SU-DHL-6 (cell line): ENCODE measurements around the gene CATSPER1.

Experiments used
- H2AFZ ChIP-seq: fragments of 200-600 bp; sonication (generic); 2 replicates; pipeline ENCODE4 v1.6.1; 2014; ENCODE audit warnings: low read depth, mild to moderate bottlenecking, moderate library complexity, mixed read lengths, antibody characterized with exemption, low read length; ENCODE audit not compliant: severe bottlenecking
- H3F3A ChIP-seq: fragments of 200-600 bp; shearing (Covaris generic); 2 replicates; pipeline ENCODE4 v1.6.0; 2016; ENCODE audit warnings: antibody characterized with exemption, mild to moderate bottlenecking; ENCODE audit not compliant: insufficient read depth
- H3K27ac ChIP-seq: fragments of 200-600 bp; sonication (generic); 2 replicates; pipeline ENCODE4 v1.5.1; 2016; ENCODE audit warnings: low read depth, mild to moderate bottlenecking, low read length, moderate library complexity, mixed read lengths
- H3K27me3 ChIP-seq: fragments of 200-600 bp; sonication (generic), shearing (Covaris generic); 2 replicates; pipeline ENCODE4 v1.6.0; 2014; ENCODE audit warnings: mild to moderate bottlenecking, low read length
- H3K36me3 ChIP-seq: fragments of 200-600 bp; sonication (generic); 2 replicates; pipeline ENCODE4 v1.6.1; 2014; ENCODE audit warnings: mild to moderate bottlenecking, low read length, mixed read lengths
- H3K4me2 ChIP-seq: fragments of 300-600, 200-600 bp; shearing (Covaris generic), sonication (generic); 2 replicates; pipeline ENCODE4 v1.6.0; 2014; ENCODE audit warnings: low read length, low read depth, mild to moderate bottlenecking; ENCODE audit not compliant: poor library complexity, severe bottlenecking
- H3K4me3 ChIP-seq: fragments of 200-600 bp; sonication (generic); 2 replicates; pipeline ENCODE4 v1.5.1; 2014; ENCODE audit warnings: antibody characterized with exemption, low read length, mild to moderate bottlenecking, mixed read lengths; ENCODE audit not compliant: insufficient read depth, poor library complexity, severe bottlenecking
- H3K79me2 ChIP-seq: fragments of 200-600 bp; sonication (generic); 2 replicates; pipeline ENCODE4 v1.6.1; 2014; ENCODE audit warnings: mild to moderate bottlenecking, low read length, moderate library complexity; ENCODE audit not compliant: insufficient read depth
- H3K9ac ChIP-seq: fragments of 200-600 bp; sonication (generic); 2 replicates; pipeline ENCODE4 v1.7.0; 2014; ENCODE audit warnings: mild to moderate bottlenecking, low read length
- H3K9me2 ChIP-seq: fragments of 200-600 bp; sonication (generic); replicated peaks from 2 replicates; pipeline ENCODE4 v1.6.1; 2014; ENCODE audit warnings: low read length; ENCODE audit not compliant: insufficient read depth
- H3K9me3 ChIP-seq: fragments of 200-600 bp; sonication (generic); 2 replicates; pipeline ENCODE4 v1.6.1; 2014; ENCODE audit warnings: low read length, mixed read lengths; ENCODE audit not compliant: insufficient read depth
- H4K20me1 ChIP-seq: fragments of 200-600 bp; sonication (generic); 2 replicates; pipeline ENCODE4 v1.6.1; 2014; ENCODE audit warnings: low read depth, mild to moderate bottlenecking, antibody characterized with exemption, low read length, moderate library complexity, mixed read lengths
- CTCF ChIP-seq: fragments of 200-600 bp; sonication (generic); IDR thresholded peaks from one replicate; pipeline ENCODE4 v1.5.1; 2017; ENCODE audit warnings: antibody characterized with exemption, mild to moderate bottlenecking, low read length, moderate library complexity; ENCODE audit not compliant: insufficient read depth, poor library complexity, severe bottlenecking
- EZH2phosphoT487 ChIP-seq: fragments of 200-600 bp; sonication (generic), shearing (Covaris generic); conservative IDR thresholded peaks from 2 replicates; pipeline ENCODE4 v1.6.1; 2018; ENCODE audit warnings: mild to moderate bottlenecking, antibody characterized with exemption, low read length, moderate library complexity, mixed read lengths

Gene CATSPER1

GRCh38 chr11:65976216-65977176 is 49.8 kb downstream of the CATSPER1 start:
- Histone ChIP-seq H3K36me3 (no peaks in the 10 kb centered on the region), H3K4me2 (no peak overlapping the region), H3K9me2 (no peaks in the 10 kb centered on the region), H2AFZ (no peak overlapping the region), H3K79me2 (no peaks in the 10 kb centered on the region), H3K27ac (no peak overlapping the region), H3K9ac (no peak overlapping the region), H4K20me1 (no peaks in the 10 kb centered on the region; the same call in 1 of the 2 replicates), H3K9me3 (no peaks in the 10 kb centered on the region), H3K4me3 (no peak overlapping the region), H3F3A (peaks cover 5% of the 10 kb centered on the region; the same call in 1 of the 2 replicates), H3K27me3 (no peaks in the 10 kb centered on the region)
- no peak for TF ChIP-seq CTCF
- TF ChIP-seq EZH2phosphoT487: no peak

- H3K79me2 ChIP-seq: no peaks in the 10 kb centered on the region
Measured at GRCh38 chr11:65975771-65976170, 50.5 kb downstream of the CATSPER1 start.

GRCh38 chr11:65973439-65974110 is 52.7 kb downstream of the CATSPER1 start:
- H3K9me2 ChIP-seq: no peaks in the 10 kb centered on the region
- H3K36me3 ChIP-seq: no peaks in the 10 kb centered on the region
- no peaks in the 10 kb centered on the region for H3K79me2 ChIP-seq
- no peak overlapping the region for H3K9ac ChIP-seq
- peaks cover 5% of the 10 kb centered on the region; the same call in 1 of the 2 replicates for H3F3A ChIP-seq
- H3K27me3 ChIP-seq: no peaks in the 10 kb centered on the region
- H3K4me3 ChIP-seq: no peak overlapping the region
- no peak overlapping the region for H3K27ac ChIP-seq
- no peaks in the 10 kb centered on the region for H3K9me3 ChIP-seq
- no peak overlapping the region for H3K4me2 ChIP-seq
- TF ChIP-seq CTCF: no peak
- TF ChIP-seq EZH2phosphoT487: no peak
- H2AFZ ChIP-seq: no peak overlapping the region
- no peaks in the 10 kb centered on the region; the same call in 1 of the 2 replicates for H4K20me1 ChIP-seq

More at GRCh38 chr11:65975771-65976170, 50.5 kb downstream of the CATSPER1 start:
- Histone ChIP-seq H3K9ac (no peak overlapping the region), H3K27me3 (no peaks in the 10 kb centered on the region), H4K20me1 (no peaks in the 10 kb centered on the region; the same call in 1 of the 2 replicates), H3K9me3 (no peaks in the 10 kb centered on the region), H3K27ac (no peak overlapping the region), H3K9me2 (no peaks in the 10 kb centered on the region), H3K4me3 (no peak overlapping the region), H3K36me3 (no peaks in the 10 kb centered on the region), H3K4me2 (no peak overlapping the region), H2AFZ (no peak overlapping the region), H3F3A (peaks cover 5% of the 10 kb centered on the region; the same call in 1 of the 2 replicates)
- TF ChIP-seq CTCF (no peak), EZH2phosphoT487 (no peak)
